Measurements from ENCODE around the gene THAP7. TPM values are rescaled to one million over a fixed set of nuclear protein-coding genes. Genes with fewer than 3 reads are reported as not detected.

The THAP7 gene
- total and polyA plus RNA-seq, 2 of the 13 experiments (the other 11 are each of a cell fraction or from before 2014, with no cell fraction given), result 13.0 to 25.5 TPM

DNA sequence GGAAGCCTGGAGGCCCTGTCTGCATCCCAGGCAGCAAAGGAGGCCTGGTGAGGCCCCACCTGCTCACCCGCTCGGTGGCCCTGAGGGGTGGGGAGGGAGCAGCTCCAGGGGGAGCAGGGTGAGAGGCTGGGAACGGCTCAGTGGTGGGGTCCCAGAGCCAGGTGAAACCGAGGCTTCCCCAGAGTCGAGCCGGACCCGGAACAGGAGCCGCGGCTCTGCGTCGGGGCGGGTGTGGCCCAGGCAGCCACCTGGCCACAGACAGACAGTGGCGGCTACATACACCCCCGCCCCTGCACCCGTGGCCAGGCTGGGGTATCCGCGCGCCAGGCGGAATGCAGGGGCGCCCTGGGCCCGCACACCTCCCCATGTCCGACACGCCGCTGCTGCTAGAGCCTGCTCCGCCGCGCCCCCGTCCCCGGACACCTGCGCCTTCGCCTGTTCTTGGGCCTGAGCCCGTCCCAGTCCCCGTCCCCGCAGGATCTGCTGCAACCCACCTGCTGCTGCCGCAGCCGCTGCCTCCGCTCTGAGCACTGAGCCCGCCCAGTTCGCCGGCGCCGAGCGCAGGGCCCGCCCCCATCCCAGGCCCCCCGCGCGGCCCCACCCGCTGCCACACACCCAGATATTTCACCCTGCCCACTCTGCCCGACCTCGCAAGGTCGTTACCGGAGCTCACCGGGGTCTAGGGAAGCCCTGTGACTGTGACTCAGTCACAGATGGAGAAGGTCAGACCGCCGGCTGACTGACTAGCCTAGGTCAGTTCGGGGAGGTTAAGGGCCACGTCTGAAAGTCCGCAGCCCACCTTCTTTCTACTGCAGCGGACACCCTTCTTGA is 30.3 kb upstream of the THAP7 start, which contains the start of gene SLC7A4 (continued):
- TF ChIP-seq ZNF644 (CRISPR knock-in tag; IDR thresholded peaks at IDR 0.05; ENCODE audit: low read depth) (no peak), ZNF772 (CRISPR knock-in tag; IDR thresholded peaks at IDR 0.05) (no peak), ZNF800 (CRISPR knock-in tag; IDR thresholded peaks at IDR 0.05) (no peak), NR2F1 (CRISPR knock-in tag; IDR thresholded peaks at IDR 0.05) (no peak)

- 36% methylated on average over 4 of the region's 18 CpGs for WGBS (ENCODE audit: low lambda C conversion rate)
- no peak overlapping the region for H3K4me3 ChIP-seq (replicated peaks in 1 of 3; ENCODE audit: insufficient read depth in 1 of 3, low read depth in 2 of 3, low read length in 3 of 3)
- in situ Hi-C loops (cut with HindIII; ENCODE audit: extremely low pct_ligation_motif_present, low pct_unique_long_range_greater_than_20kb), result no loop called here
- DNase-seq (ENCODE audit: low spot score) (no peak), ATAC-seq (no peak), FAIRE-seq (no peak)
- H3K27ac ChIP-seq (ENCODE audit: extremely low read length, insufficient read depth, low read length), result no peak overlapping the region
- no peaks in the 10 kb centered on the region for H4K20me1 ChIP-seq (ENCODE audit: insufficient read depth, low read length)
- H3K9me3 ChIP-seq (ENCODE audit: low read length), result no peaks in the 10 kb centered on the region
- H3K4me2 ChIP-seq (ENCODE audit: low read depth, low read length), result no peak overlapping the region
- no peak overlapping the region for H3K9ac ChIP-seq (ENCODE audit: insufficient read depth, low read depth, low read length)
- intact Hi-C loops (cut with micrococcal nuclease; ENCODE audit: unreplicated experiment), result no loop called here
- H3K27me3 ChIP-seq (ENCODE audit: control insufficient read depth in 1 of 2, insufficient read depth in 2 of 2, low read length in 2 of 2), result peaks cover 14 to 57% of the 10 kb centered on the region in 2 experiments
- no peaks in the 10 kb centered on the region for H3K79me2 ChIP-seq (ENCODE audit: insufficient read depth, low read length)
- no peaks in the 10 kb centered on the region for H3K4me1 ChIP-seq (ENCODE audit: insufficient read depth, low read length)
- no TSS peak for BruUV-seq (replicated peaks)
- POLR2A ChIA-PET, result no interaction called here
- no peaks in the 10 kb centered on the region for H3K36me3 ChIP-seq (replicated peaks in 1 of 2; ENCODE audit: control insufficient read depth in 1 of 2, insufficient read depth in 2 of 2, low read length in 2 of 2)
- CTCF ChIA-PET (ENCODE audit: low intra/inter-chr PET ratio, low total read pairs), result no interaction called here
- H2AFZ ChIP-seq (ENCODE audit: low read length), result no peak overlapping the region
- TF ChIP-seq PCBP1 (IDR thresholded peaks at IDR 0.05; ENCODE audit: borderline replicate concordance, low read depth, low read length), result no peak
- no peak for TF ChIP-seq RORA (CRISPR knock-in tag; IDR thresholded peaks at IDR 0.05)
- TF ChIP-seq ZNF776 (CRISPR knock-in tag; IDR thresholded peaks at IDR 0.05), result no peak
- TF ChIP-seq, protein P1, sequence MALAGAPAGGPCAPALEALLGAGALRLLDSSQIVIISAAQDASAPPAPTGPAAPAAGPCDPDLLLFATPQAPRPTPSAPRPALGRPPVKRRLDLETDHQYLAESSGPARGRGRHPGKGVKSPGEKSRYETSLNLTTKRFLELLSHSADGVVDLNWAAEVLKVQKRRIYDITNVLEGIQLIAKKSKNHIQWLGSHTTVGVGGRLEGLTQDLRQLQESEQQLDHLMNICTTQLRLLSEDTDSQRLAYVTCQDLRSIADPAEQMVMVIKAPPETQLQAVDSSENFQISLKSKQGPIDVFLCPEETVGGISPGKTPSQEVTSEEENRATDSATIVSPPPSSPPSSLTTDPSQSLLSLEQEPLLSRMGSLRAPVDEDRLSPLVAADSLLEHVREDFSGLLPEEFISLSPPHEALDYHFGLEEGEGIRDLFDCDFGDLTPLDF (CRISPR knock-in tag; IDR thresholded peaks at IDR 0.05), result no peak
- TF ChIP-seq, protein P2, sequence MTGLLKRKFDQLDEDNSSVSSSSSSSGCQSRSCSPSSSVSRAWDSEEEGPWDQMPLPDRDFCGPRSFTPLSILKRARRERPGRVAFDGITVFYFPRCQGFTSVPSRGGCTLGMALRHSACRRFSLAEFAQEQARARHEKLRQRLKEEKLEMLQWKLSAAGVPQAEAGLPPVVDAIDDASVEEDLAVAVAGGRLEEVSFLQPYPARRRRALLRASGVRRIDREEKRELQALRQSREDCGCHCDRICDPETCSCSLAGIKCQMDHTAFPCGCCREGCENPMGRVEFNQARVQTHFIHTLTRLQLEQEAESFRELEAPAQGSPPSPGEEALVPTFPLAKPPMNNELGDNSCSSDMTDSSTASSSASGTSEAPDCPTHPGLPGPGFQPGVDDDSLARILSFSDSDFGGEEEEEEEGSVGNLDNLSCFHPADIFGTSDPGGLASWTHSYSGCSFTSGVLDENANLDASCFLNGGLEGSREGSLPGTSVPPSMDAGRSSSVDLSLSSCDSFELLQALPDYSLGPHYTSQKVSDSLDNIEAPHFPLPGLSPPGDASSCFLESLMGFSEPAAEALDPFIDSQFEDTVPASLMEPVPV (CRISPR knock-in tag; IDR thresholded peaks at IDR 0.05), result no peak
- TF ChIP-seq SRSF9 (IDR thresholded peaks at IDR 0.05; ENCODE audit: borderline replicate concordance, insufficient read depth, low read depth, low read length, poor library complexity, severe bottlenecking), result no peak
- no peak for TF ChIP-seq GFI1 (CRISPR knock-in tag; IDR thresholded peaks at IDR 0.05; ENCODE audit: borderline replicate concordance)
These were observed 29.7 kb upstream of the THAP7 start for GRCh38 chr22:21031545-21032036.
